ENCODE data around the gene CDK5. TPM values are rescaled to one million over a fixed set of nuclear protein-coding genes. Genes with fewer than 3 reads are reported as not detected.

The CDK5 gene
- polyA plus RNA-seq, 1 donor from 2014 or later, result 88.3 TPM

- H3K9me3 ChIP-seq (ENCODE audit: low read length), result no peaks in the 10 kb centered on the region
- H3F3A ChIP-seq (ENCODE audit: insufficient read depth, low read length, poor library complexity, severe bottlenecking), result no peaks in the 10 kb centered on the region
- TF ChIP-seq EP300 (conservative IDR thresholded peaks at IDR 0.05; ENCODE audit: poor library complexity, severe bottlenecking) (no peak), EZH2 (IDR thresholded peaks at IDR 0.05; ENCODE audit: borderline replicate concordance, insufficient read depth, low read length, poor library complexity, severe bottlenecking) (no peak), MXI1 (conservative IDR thresholded peaks at IDR 0.05; ENCODE audit: poor library complexity, severe bottlenecking) (no peak), CTCF (IDR thresholded peaks at IDR 0.05; ENCODE audit: poor library complexity, severe bottlenecking) (no peak), RAD21 (conservative IDR thresholded peaks at IDR 0.05) (no peak), POLR2AphosphoS5 (IDR thresholded peaks at IDR 0.05) (no peak), TAF1 (IDR thresholded peaks at IDR 0.05; ENCODE audit: low read depth) (no peak), SMC3 (conservative IDR thresholded peaks at IDR 0.05; ENCODE audit: poor library complexity) (no peak)
- H3K36me3 ChIP-seq (ENCODE audit: insufficient read depth, low read length), result no peaks in the 10 kb centered on the region
- H3K79me2 ChIP-seq (replicated peaks; ENCODE audit: insufficient read depth, low read length), result no peaks in the 10 kb centered on the region
- H4K20me1 ChIP-seq (ENCODE audit: insufficient read depth), result no peaks in the 10 kb centered on the region
- H3K27me3 ChIP-seq (ENCODE audit: insufficient read depth, low read depth, low read length), result peaks cover under 1% of the 10 kb centered on the region
- H2AFZ ChIP-seq (ENCODE audit: low read depth, low read length), result no peak overlapping the region
- no peak overlapping the region for H3K4me3 ChIP-seq (ENCODE audit: low read length)
- H3K9me2 ChIP-seq (ENCODE audit: insufficient read depth, low read length), result no peaks in the 10 kb centered on the region
- H3K4me2 ChIP-seq (ENCODE audit: low read length), result no peak overlapping the region
- no peak overlapping the region for H3K9ac ChIP-seq (ENCODE audit: low read length)
- H3K27ac ChIP-seq (ENCODE audit: low read length), result no peak overlapping the region
Observed at GRCh38 chr7:151065516-151065915, 7.8 kb upstream of the CDK5 start.

GRCh38 chr7:151064993-151065392 lies 7.3 kb upstream of the CDK5 start:
- Histone ChIP-seq H3K79me2 (replicated peaks; ENCODE audit: insufficient read depth, low read length) (no peaks in the 10 kb centered on the region), H4K20me1 (ENCODE audit: insufficient read depth) (no peaks in the 10 kb centered on the region)
- TF ChIP-seq RAD21 (conservative IDR thresholded peaks at IDR 0.05) (no peak), CTCF (IDR thresholded peaks at IDR 0.05; ENCODE audit: poor library complexity, severe bottlenecking) (no peak), MXI1 (conservative IDR thresholded peaks at IDR 0.05; ENCODE audit: poor library complexity, severe bottlenecking) (no peak), TAF1 (IDR thresholded peaks at IDR 0.05; ENCODE audit: low read depth) (no peak), EZH2 (IDR thresholded peaks at IDR 0.05; ENCODE audit: borderline replicate concordance, insufficient read depth, low read length, poor library complexity, severe bottlenecking) (no peak), SMC3 (conservative IDR thresholded peaks at IDR 0.05; ENCODE audit: poor library complexity) (no peak), EP300 (conservative IDR thresholded peaks at IDR 0.05; ENCODE audit: poor library complexity, severe bottlenecking) (no peak), REST (IDR thresholded peaks at IDR 0.05; ENCODE audit: borderline replicate concordance) (no peak), POLR2AphosphoS5 (IDR thresholded peaks at IDR 0.05) (no peak)

More at GRCh38 chr7:151064993-151065392, 7.3 kb upstream of the CDK5 start:
- Histone ChIP-seq H3K4me2 (ENCODE audit: low read length) (no peak overlapping the region), H3K4me3 (ENCODE audit: low read length) (no peak overlapping the region), H3K9me2 (ENCODE audit: insufficient read depth, low read length) (no peaks in the 10 kb centered on the region), H3K27me3 (ENCODE audit: insufficient read depth, low read depth, low read length) (peaks cover 5% of the 10 kb centered on the region), H3K9ac (ENCODE audit: low read length) (no peak overlapping the region), H2AFZ (ENCODE audit: low read depth, low read length) (no peak overlapping the region), H3K27ac (ENCODE audit: low read length) (no peak overlapping the region), H3F3A (ENCODE audit: insufficient read depth, low read length, poor library complexity, severe bottlenecking) (no peaks in the 10 kb centered on the region), H3K36me3 (ENCODE audit: insufficient read depth, low read length) (no peaks in the 10 kb centered on the region), H3K9me3 (ENCODE audit: low read length) (no peaks in the 10 kb centered on the region)
